GM18951 (cell line): ENCODE measurements around the gene HMMR.

ENCODE experiments used
- POLR2A ChIP-seq: IDR thresholded peaks from 4 replicates; pipeline ENCODE4 v1.6.1; 2011; ENCODE audit warnings: mild to moderate bottlenecking; ENCODE audit not compliant: insufficient read length, insufficient read depth; ENCODE audit errors: extremely low read depth
- in situ Hi-C: fragments of 300-500 bp; cut with MboI; formaldehyde crosslinking; loops from one replicate; pipeline ENCODE4 v1.12.0; 2022; ENCODE audit warnings: low sequenced_read_pairs, mixed read lengths, inconsistent platforms; ENCODE audit not compliant: unreplicated experiment

Gene HMMR

DNA sequence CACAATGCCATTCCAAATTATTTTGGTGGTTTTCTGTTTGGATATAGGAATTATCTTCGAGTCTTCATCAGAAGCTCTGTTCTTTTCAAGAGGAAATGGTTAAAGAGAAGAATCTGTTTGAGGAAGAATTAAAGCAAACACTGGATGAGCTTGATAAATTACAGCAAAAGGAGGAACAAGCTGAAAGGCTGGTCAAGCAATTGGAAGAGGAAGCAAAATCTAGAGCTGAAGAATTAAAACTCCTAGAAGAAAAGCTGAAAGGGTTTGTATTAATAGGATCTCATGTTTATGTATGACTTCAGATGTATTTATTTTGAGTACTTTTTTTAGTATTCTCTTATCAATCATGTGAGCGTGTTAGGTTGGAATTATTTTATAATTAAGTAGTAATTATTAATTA lies 15.0 kb downstream of the HMMR start:
- in situ Hi-C loops, result no loop called here
- no peak for TF ChIP-seq POLR2A

DNA sequence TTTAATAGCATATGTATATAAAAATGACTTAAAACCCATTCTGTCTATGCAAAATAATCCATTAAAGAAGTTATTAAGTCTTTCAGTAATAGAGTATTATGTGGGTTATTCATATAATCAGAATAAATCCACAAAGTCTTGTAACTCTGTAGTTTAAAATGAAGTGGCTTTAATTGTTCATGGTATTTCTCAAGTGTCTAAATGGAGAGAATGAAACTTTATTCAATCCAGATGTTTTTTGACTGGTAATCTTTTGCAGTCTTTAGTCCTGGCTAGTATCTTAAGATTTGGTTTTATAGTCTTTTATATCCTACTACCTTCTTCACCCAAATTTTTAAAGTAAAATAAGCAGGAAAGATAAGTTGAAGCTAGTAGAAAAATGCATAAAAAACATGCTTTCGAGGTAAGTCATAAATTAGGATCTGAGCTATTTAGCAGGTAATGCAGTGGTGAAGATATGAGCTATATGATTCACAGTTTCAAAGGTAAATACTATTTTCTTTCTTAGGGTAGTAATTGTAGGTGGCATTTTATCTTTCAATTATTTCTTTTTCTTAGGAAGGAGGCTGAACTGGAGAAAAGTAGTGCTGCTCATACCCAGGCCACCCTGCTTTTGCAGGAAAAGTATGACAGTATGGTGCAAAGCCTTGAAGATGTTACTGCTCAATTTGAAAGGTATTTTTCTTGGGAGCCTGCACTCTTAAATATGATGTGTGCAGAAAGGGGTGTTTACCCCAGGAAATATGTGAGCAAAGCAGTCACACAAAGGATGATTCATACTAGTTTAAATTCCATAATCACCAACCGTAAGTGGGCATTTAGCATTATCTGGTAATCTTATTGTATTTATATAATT lies 17.9 kb downstream of the HMMR start:
- in situ Hi-C loops, result no loop called here
- no peak for TF ChIP-seq POLR2A

DNA sequence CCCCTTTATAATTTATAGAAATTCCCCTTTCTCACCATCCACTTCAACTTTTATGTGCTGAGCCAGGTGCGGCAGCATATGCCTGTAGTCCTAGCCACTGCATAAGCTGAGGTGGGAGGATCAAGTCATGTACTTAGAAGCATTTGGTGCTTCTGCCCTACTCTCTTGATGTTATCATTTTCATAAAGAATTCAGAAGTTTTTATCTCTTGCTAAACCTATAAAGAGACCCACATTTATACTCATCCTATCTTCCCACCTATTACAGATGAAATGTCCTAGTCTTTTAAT lies 18.5 kb downstream of the HMMR start:
- in situ Hi-C loops, result no loop called here
- no peak for TF ChIP-seq POLR2A

GRCh38 chr5:163489055-163489744 lies 28.8 kb downstream of the HMMR start:
- in situ Hi-C loops, result no loop called here

DNA sequence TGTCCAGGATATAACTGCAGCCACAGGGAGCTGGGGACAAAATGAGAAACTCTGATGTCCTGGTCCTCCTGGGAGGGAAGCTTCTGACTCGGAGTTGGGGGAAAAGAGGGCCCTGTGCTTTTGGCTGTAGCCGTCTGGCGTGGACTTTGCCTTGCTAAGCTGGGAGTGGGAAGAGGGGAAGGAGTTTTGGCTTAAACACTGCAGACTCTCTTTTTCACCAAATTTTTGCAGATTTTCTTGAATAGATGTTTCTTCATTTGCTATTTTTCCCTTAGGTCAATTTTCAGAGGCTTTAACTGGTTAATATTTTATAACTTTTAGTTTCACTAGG lies 29.3 kb downstream of the HMMR start:
- in situ Hi-C loops, result no loop called here
- no peak for TF ChIP-seq POLR2A

More at GRCh38 chr5:163489055-163489744, 28.8 kb downstream of the HMMR start:
- no peak for TF ChIP-seq POLR2A

DNA sequence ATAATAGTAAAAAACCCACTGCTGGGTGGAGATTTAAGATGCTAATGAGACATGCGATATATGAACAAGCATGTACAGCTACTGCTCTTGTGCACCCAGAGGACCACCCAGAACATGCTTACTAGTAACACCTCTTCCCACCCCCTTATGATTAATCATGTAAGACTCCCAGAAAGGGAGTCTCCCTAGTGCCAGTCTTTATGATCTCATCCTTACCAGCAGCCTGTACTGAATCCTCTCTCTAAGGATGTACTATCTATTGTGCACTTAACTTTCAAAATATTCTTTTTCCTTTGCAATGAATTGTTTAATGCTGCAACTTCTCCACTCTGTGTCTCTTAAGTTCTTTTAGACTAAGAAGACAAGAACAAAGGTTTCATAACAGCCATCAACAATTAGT lies 35.9 kb downstream of the HMMR start:
- no peak for TF ChIP-seq POLR2A
- in situ Hi-C loops, result no loop called here

DNA sequence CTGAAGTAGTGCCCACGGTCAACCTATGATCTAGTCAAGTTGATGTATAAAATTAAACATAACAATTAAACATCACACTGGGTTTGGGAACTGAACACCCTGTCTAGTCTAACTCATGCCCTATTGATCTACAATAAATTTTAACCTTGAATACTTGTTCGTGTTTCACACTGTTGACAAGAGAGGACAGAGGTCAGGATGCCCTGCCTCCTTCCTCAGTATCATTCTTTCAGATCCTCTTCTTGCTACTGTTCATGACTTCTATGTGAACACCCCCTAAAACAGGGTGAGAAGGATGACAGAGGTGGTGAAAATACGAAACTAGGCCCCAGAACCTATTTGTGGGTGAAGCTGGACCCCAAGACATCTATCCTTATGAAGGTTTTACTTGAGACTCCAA lies 36.9 kb downstream of the HMMR start:
- no peak for TF ChIP-seq POLR2A
- in situ Hi-C loops, result no loop called here

GRCh38 chr5:163498886-163499285 lies 38.5 kb downstream of the HMMR start:
- no peak for TF ChIP-seq POLR2A

DNA sequence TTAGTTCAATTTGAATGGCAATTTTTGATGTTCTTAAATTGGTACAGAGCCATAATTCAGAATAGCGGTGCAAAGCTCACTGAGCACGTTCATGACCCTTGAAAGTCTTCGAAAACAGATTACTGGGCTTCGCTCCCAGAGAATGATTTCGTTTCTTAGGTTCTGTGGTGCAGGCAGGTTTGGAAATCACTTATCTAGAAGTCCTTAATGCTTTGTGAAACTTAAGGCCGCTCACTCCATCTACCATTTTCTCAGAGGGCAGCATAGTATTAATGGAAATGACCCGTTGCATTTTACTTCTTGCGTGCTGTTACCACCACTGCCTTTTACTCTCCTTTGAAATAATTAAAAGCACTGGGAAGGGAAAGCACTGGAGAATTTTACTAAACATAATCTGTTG lies 42.1 kb downstream of the HMMR start:
- TF ChIP-seq POLR2A, result no peak
- in situ Hi-C loops, result no loop called here

More at GRCh38 chr5:163498886-163499285, 38.5 kb downstream of the HMMR start:
- in situ Hi-C loops, result no loop called here

GRCh38 chr5:163503106-163504078 lies 43.0 kb downstream of the HMMR start:
- in situ Hi-C loops, result no loop called here
- TF ChIP-seq POLR2A, result peak; percentile 37

DNA sequence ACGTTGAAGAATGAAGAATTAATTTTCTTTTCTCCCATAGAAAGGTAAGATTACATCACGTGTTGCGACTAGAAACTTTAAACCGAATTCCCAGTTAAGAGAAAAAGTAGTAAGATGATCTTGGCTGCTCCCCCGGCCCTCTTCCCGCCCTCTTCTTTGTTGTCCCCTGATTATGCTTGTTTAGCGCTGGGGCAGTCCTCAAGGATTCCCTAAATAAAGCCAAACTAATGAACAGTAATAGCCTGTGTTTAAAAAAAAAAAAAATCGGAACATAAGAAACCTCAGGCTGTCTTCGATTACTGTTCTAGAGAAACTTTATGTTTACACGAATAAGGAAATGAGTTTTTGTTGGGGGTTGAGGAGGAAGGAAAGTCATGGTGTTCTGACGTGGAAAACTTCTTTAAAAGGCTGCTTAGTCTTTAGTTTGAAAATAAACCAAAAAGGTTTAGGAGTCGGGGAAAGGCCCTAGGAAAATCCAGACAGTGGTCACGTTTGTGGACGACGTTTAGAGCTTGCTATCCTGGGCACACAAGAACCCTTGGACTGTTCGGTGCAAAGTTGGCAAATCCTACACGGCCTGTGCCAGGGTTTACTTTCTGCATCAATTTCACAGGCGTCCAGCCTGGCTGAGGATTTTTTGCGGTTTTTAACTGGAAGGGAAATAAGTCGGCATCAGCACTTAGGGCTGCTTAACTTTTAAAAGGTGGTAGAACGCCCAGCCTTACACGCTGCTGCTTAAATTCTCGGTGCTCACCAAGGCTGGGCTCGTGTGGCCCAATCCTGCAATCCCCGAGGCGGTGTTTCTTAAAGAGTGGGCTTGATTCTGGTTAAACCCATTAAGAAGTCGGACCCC lies 43.9 kb downstream of the HMMR start:
- TF ChIP-seq POLR2A, result peak; percentile 21
- in situ Hi-C loops, result no loop called here

DNA sequence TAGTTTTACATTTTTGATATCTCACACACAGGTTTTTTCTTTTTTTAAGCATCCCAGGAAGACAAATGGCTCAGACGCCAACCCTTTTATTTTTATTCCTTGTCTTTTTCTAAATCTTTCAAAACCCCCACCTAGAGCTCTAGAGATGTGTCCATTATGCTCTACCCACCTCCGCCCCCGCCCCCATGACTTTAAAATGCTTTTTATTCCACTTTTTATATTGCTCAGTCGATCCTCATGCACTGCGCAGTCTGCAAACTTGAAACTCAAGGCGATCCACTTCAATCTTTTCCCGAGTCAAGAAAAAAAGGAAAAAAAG lies 44.6 kb downstream of the HMMR start:
- no peak for TF ChIP-seq POLR2A

More for the DNA sequence above, 44.6 kb downstream of the HMMR start:
- in situ Hi-C loops, result no loop called here
